GM18507 (cell line): Measurements from ENCODE around the gene EID2.

Source experiments
- DNase-seq: peaks from one replicate; pipeline ENCODE4 v3.0.0; 2011; ENCODE audit warnings: low read depth; ENCODE audit not compliant: insufficient read length; ENCODE audit errors: extremely low spot score
- FAIRE-seq: peaks from 2 replicates; lab custom pipeline; 2011; peaks lifted over from hg19 to GRCh38; lab: Jason Lieb, UNC

Gene EID2

GRCh38 chr19:39540333-39540673 is 342 bp upstream of the EID2 start:
- FAIRE-seq (no peak), DNase-seq (no peak)

GRCh38 chr19:39539165-39539517 is 820 bp downstream of the EID2 start:
- DNase-seq (no peak), FAIRE-seq (peak; percentile 44)

- FAIRE-seq: no peak
Observed at GRCh38 chr19:39533791-39534190, 6.2 kb downstream of the EID2 start.

DNA sequence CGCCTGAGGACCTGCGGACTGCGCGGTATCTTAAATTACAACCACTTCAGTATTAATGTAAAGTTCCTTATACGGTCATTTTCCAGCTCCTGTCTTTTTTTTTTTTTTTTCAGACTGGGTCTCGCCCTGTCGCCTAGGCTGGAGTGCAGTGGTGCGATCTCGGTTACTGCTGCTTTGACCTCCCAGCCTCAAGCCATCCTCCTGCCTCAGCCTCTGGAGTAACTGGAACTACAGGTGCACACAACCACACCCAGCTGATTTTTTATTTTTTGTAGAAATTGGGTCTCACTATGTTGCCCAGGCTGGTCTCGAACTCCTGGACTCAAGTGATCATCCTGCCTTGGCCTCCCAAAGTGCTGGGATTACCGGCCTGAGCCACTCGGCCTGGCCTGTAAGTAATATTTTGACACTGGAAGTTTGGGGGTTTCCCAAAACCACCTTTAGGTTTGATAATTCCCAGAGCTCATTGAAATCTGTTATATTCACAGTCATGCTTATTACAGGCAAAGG is 6.9 kb downstream of the EID2 start:
- DNase-seq: no peak
- FAIRE-seq: no peak

More at GRCh38 chr19:39533791-39534190, 6.2 kb downstream of the EID2 start:
- DNase-seq: no peak

- DNase-seq: peak; percentile 89
- FAIRE-seq: peak; percentile 94
Observed at GRCh38 chr19:39532233-39533002, 7.5 kb downstream of the EID2 start, which contains the start of gene EID2B. TSS of gene EID2B (minus strand) at chr19:39532852. CDS start at chr19:39532802, 50 bp downstream.

DNA sequence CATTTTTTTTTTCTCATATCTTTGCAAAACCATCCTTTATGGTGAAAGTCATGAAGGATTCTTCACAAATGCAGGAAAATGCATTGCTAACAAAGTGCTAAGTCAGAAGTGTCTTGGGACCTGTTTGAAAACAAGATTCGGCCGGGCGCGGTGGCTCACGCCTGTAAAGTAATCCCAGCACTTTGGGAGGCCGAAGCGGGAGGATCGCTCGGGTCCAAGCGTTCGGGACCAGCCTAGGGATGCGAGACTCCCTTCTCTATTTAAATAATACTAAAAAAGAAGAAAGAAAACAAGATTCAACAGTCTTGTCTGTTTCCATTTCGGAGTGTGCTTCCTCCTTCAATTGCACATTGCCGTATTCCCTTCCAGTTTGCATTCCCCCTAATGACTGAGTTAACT is 8.1 kb downstream of the EID2 start:
- FAIRE-seq (no peak), DNase-seq (no peak)

- FAIRE-seq (no peak), DNase-seq (no peak)
Observed at GRCh38 chr19:39525205-39525604, 14.8 kb downstream of the EID2 start.

- no peak for DNase-seq
- FAIRE-seq: no peak
Observed at GRCh38 chr19:39524495-39524894, 15.5 kb downstream of the EID2 start.

DNA sequence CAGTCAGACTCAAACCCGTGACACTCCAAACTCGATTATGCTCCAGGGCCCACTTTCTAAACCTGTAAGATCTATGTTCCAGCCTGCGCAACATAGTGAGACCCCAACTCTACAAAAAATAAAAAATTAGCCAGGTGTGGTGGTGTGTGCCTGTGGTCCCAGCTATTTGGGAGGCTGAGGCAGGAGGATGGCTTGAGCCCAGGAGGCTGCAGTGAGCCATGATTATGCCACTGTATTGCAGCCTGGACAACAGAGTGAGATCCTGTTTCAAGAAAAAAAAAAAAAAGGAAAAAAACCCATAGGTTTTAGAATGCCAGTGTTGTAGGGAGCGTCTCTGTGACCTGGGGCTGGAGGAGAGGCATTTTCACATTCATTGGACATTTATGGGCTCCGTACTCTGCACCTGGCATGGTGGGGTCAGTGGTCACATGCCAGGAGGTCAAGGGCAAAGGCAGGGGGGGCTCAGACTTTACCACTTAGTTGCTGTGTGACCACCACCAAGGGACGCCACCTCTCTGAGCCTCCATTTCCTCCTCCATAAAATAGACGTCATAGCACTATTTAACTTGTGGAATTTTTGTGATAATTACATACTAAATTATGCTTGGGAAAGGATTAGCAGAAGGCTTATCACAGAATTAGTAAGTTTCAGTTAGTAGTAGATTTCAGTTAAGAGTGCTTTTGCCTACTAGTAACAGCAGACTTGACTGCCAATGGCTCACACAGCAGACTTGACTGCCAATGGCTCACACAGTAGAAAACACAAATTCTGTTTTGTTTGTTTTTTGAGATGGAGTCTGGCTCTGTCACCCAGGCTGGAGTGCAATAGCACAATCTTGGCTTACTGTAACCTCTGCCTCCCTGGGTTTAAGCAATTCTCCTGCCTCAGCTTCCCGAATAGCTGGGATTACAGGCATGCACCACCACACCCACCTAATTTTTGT is 19.1 kb downstream of the EID2 start:
- FAIRE-seq (no peak), DNase-seq (no peak)

GRCh38 chr19:39518975-39519374 is 21.0 kb downstream of the EID2 start:
- FAIRE-seq (no peak), DNase-seq (no peak)

GRCh38 chr19:39518458-39518857 is 21.5 kb downstream of the EID2 start:
- FAIRE-seq (no peak), DNase-seq (no peak)

DNA sequence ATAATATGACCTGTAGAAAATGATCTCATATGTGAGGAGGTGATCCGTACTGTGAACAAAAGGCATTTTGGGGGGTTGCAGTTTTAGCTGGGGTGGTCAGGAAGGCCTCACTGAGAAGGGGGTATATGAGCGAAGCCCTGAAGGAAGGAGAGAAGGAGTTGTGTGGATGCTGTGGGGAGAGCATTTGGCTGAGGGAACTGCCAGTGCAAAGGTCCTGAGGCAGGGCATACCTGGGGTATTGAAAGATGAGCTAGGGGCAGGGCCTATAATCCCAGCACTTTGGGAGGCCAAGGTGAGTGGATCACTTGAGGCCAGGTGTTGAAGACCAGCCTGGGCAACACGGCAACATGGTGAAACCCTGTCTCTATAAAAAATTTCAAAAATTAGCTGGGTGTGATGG is 22.5 kb downstream of the EID2 start:
- FAIRE-seq: no peak
- DNase-seq: no peak

GRCh38 chr19:39516270-39516669 is 23.7 kb downstream of the EID2 start:
- DNase-seq (no peak), FAIRE-seq (no peak)

GRCh38 chr19:39515551-39516191 is 24.3 kb downstream of the EID2 start:
- DNase-seq (no peak), FAIRE-seq (no peak)

DNA sequence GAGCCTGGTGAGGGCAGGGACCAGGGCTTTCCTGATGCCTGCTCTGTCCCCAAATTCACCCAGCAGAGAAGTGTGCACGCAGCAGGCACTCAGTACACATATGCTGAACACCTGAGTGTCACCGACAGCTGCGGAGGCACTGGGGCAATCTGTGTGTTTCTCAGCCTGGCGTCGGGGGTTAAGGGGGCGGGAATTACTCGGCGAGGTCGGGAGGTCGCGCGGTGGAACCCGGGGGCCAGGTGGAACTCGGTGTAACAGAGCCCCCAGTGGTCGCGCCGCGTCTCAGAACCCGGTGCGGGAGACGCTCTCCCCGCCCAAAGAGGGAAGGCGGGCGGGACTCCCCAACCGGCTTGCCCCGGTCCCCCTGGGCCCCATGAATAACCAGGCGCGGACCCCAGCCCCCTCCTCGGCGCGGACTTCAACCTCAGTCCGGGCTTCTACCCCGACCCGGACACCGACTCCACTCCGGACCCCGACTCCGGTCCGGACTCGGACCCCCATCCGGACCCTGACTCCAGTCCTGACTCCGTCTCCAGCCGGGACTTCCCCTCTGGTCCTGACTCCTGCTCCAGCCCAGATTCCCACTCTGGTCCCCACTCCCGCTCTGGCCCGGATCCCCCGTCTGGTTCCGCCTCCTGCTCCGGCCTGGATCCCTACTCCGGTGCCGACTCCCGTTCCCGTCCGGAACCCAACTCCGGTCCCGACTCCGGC is 25.0 kb downstream of the EID2 start, which contains the start of gene SELENOV:
TSS of gene SELENOV (plus strand) at position 300 of the 711 bp plus-strand sequence. CDS start at position 374, 74 bp downstream.
- no peak for DNase-seq
- FAIRE-seq: no peak

DNA sequence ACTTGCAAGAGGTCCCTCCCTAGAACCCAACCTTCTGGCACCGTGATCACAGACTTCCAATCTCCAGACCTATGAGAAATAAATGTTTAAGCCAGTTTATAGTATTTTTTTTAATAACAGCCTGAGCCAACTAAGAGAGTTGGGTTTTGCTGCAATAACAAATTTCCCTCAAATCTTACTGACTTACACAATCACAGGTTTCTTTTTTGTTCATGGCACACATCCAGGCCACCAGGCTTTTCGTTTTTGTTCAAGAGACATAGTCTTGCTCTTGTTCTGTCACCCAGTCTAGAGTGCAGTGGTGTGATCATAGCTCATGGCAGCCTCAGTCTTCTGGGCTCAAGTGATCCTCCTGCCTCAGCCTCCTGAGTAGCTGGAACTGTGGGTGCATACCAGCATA is 27.0 kb downstream of the EID2 start:
- no peak for FAIRE-seq
- DNase-seq: no peak

DNA sequence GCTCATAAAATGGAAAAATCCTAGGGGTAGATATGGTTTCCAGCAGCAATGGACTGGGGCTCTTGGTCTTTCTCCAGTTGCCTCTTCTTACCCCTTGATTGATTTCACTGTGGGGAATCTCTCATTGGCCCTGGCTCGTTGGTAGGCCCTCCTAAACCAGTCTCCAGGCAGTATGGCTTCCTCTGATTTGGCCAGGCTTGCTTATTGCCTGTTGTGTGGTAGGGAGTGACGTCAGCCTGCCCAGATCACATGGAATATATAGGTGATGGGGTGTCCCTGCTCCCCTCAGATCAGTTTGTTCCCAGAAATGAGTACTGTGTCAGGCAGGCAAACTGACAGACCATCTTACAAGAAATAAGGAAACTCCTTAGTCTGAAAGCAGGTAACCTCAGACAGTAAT is 30.7 kb downstream of the EID2 start:
- DNase-seq (no peak), FAIRE-seq (no peak)

GRCh38 chr19:39508629-39509028 is 31.3 kb downstream of the EID2 start:
- DNase-seq: no peak
- no peak for FAIRE-seq

- FAIRE-seq: no peak
- DNase-seq: no peak
Observed at GRCh38 chr19:39507715-39508364, 32.1 kb downstream of the EID2 start.
